A673 (cell line): ENCODE results near the gene FAM210A. TPM values are rescaled to one million over a fixed set of nuclear protein-coding genes. Genes with fewer than 3 reads are reported as not detected.

Experiments used
- BruUV-seq: library from RNA; stranded (reverse); fragments of 400-500 nt; replicated peaks from 2 replicates; lab custom pipeline; 2021; lab: Mats Ljungman, UMichigan
- CTCF ChIA-PET: fragments of 300-600 bp; sonication (Branson Sonifier 250); formaldehyde crosslinking; loops from one replicate; lab custom pipeline; 2022; ENCODE audit warnings: antibody characterized with exemption; lab: Charles Lee
- POLR2A ChIA-PET: fragments of 300-600 bp; sonication (Branson Sonifier 250); formaldehyde crosslinking; loops from one replicate; lab custom pipeline; 2022; ENCODE audit warnings: antibody characterized with exemption; ENCODE audit not compliant: low non-redundant PET; lab: Charles Lee
- DNase-seq: peaks from one replicate; pipeline ENCODE4 v3.0.0-alpha.2; 2015; ENCODE audit warnings: low spot score
- H3K27ac ChIP-seq: fragments of 200-600 bp; sonication (generic); 2 replicates; pipeline ENCODE4 v1.5.1; 2016; ENCODE audit warnings: mixed run types, low read depth, mild to moderate bottlenecking, mixed read lengths, antibody characterized with exemption, low read length; ENCODE audit not compliant: poor library complexity, severe bottlenecking
- H3K27me3 ChIP-seq: fragments of 200-600 bp; sonication (generic); replicated peaks from 2 replicates; pipeline ENCODE4 v1.6.1; 2017; ENCODE audit warnings: mixed run types, low read depth, mild to moderate bottlenecking, mixed read lengths, antibody characterized with exemption, low read length; ENCODE audit not compliant: insufficient read depth, poor library complexity
- H3K36me3 ChIP-seq: fragments of 200-600 bp; sonication (generic); 2 replicates; pipeline ENCODE4 v1.6.1; 2016; ENCODE audit warnings: mixed run types, mild to moderate bottlenecking, mixed read lengths, antibody characterized with exemption, low read length; ENCODE audit not compliant: insufficient read depth, poor library complexity, severe bottlenecking
- H3K4me1 ChIP-seq: fragments of 200-600 bp; sonication (generic); 2 replicates; pipeline ENCODE4 v1.6.1; 2017; ENCODE audit warnings: mixed run types, mild to moderate bottlenecking, mixed read lengths, antibody characterized with exemption, low read length; ENCODE audit not compliant: insufficient read depth, poor library complexity, severe bottlenecking
- H3K4me3 ChIP-seq: fragments of 200-600 bp; sonication (generic); 2 replicates; pipeline ENCODE4 v1.5.1; 2016; ENCODE audit warnings: low read depth, mixed run types, mild to moderate bottlenecking, mixed read lengths, low read length; ENCODE audit not compliant: poor library complexity, severe bottlenecking
- H3K9me3 ChIP-seq: fragments of 200-600 bp; sonication (generic); 2 replicates; pipeline ENCODE4 v1.6.1; 2016; ENCODE audit warnings: mixed run types, low read depth, mild to moderate bottlenecking, mixed read lengths, antibody characterized with exemption, low read length; ENCODE audit not compliant: poor library complexity, severe bottlenecking
- EZH2 ChIP-seq: fragments of 200-600 bp; sonication (generic); IDR thresholded peaks from 2 replicates; pipeline ENCODE4 v1.6.1; 2017; ENCODE audit warnings: borderline replicate concordance, low read depth, mild to moderate bottlenecking, mixed read lengths, antibody characterized with exemption, low read length; ENCODE audit not compliant: poor library complexity, severe bottlenecking
- intact Hi-C: fragments of 100-400 bp; cut with micrococcal nuclease; formaldehyde crosslinking; loops from one replicate; pipeline ENCODE4 v1.10.0; 2022; ENCODE audit not compliant: unreplicated experiment
- total RNA-seq: library from RNA; stranded (reverse); gene quantifications from 2 replicates; pipeline ENCODE4 v1.2.3, GENCODE V29; 2021
- TF ChIP-seq, protein P1 (sequence below): fragments of 300-800, 200-600 bp; sonication (generic); conservative IDR thresholded peaks from 2 replicates; pipeline ENCODE4 v1.5.1; 2017; ENCODE audit warnings: low read depth, mild to moderate bottlenecking, antibody characterized with exemption, low read length, moderate library complexity, mixed read lengths

Gene FAM210A
- total RNA-seq, 1 experiment from 2014 or later: 18.6 TPM

DNA sequence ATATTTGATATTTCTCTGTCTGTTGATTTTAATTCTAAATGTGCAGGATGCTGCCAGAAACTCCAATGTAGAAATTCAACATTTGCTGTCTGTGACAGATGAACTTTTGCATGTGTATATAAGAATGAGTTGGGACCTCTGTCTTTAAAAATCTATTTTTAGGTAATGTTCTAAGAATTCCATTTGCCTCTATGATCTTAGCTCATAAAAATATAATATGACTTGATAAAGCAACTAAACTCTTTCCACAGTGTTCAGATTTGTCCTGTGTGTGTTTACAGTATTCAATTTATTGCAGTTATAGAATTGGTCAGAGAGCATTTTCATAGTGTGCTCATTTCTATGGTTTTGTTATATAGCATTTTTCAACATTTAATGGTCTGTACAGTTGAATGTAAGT lies 33.7 kb upstream of the FAM210A start:
- peaks cover 5% of the 10 kb centered on the region for H3K36me3 ChIP-seq
- no peaks in the 10 kb centered on the region for H3K27me3 ChIP-seq
- H3K9me3 ChIP-seq: no peaks in the 10 kb centered on the region
- ChIA-PET POLR2A (no interaction called here), CTCF (no interaction called here)
- TF ChIP-seq EZH2: no peak
- TF ChIP-seq, protein P1, sequence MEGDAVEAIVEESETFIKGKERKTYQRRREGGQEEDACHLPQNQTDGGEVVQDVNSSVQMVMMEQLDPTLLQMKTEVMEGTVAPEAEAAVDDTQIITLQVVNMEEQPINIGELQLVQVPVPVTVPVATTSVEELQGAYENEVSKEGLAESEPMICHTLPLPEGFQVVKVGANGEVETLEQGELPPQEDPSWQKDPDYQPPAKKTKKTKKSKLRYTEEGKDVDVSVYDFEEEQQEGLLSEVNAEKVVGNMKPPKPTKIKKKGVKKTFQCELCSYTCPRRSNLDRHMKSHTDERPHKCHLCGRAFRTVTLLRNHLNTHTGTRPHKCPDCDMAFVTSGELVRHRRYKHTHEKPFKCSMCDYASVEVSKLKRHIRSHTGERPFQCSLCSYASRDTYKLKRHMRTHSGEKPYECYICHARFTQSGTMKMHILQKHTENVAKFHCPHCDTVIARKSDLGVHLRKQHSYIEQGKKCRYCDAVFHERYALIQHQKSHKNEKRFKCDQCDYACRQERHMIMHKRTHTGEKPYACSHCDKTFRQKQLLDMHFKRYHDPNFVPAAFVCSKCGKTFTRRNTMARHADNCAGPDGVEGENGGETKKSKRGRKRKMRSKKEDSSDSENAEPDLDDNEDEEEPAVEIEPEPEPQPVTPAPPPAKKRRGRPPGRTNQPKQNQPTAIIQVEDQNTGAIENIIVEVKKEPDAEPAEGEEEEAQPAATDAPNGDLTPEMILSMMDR: no peak
- intact Hi-C loops: no loop called here
- H3K27ac ChIP-seq: no peak overlapping the region
- no TSS peak for BruUV-seq
- no peak for DNase-seq
- no peak overlapping the region for H3K4me3 ChIP-seq
- no peaks in the 10 kb centered on the region for H3K4me1 ChIP-seq

DNA sequence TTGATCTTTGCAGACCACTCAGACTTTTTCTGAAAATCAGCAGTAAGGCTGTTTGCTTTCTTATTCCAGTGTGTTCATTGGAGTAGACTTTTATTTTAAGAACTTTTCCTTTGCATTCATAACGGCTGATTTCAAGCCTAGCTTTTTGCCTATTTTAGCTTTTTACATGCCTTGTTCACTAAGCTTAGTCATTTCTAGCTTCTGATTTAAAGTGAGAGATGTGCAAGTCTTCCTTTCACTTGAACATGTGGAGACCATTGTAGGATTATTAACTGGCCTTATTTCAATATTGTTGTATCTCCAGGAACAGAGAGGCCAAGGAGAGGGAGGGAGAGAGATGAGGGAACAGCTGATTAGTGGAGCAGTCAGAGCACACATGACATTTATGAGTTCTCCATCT lies 32.3 kb upstream of the FAM210A start:
- CTCF ChIA-PET: no interaction called here
- intact Hi-C loops: no loop called here
- no TSS peak for BruUV-seq
- Histone ChIP-seq H3K27ac (no peak overlapping the region), H3K9me3 (no peaks in the 10 kb centered on the region), H3K36me3 (peaks cover 13% of the 10 kb centered on the region), H3K4me3 (no peak overlapping the region), H3K4me1 (no peaks in the 10 kb centered on the region), H3K27me3 (no peaks in the 10 kb centered on the region)
- POLR2A ChIA-PET: no interaction called here
- TF ChIP-seq, protein P1: no peak
- TF ChIP-seq EZH2: no peak
- no peak for DNase-seq

DNA sequence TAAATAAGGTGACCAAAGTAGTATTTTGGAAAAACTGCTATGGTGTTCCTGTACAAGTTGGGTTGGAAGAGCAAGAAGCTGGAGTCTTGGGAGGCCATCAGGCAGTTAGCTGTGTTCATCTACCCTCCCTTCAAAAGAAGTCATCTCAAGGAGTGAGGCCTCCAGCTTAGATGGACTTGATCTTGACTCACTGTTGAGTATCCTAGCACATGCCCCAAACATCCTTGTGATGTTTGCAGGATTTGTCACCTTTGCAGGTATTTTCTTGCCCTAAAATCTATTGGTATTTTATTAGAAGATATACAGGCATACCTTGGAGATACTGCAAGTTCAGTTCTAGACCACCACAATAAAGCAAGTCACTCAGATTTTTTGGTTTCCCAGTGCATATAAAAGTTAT lies 30.3 kb upstream of the FAM210A start:
- Histone ChIP-seq H3K4me3 (no peak overlapping the region), H3K27me3 (no peaks in the 10 kb centered on the region), H3K36me3 (peaks cover 22% of the 10 kb centered on the region), H3K9me3 (no peaks in the 10 kb centered on the region), H3K27ac (no peak overlapping the region), H3K4me1 (no peaks in the 10 kb centered on the region)
- CTCF ChIA-PET: no interaction called here
- POLR2A ChIA-PET: no interaction called here
- BruUV-seq: no TSS peak
- DNase-seq: no peak
- intact Hi-C loops: no loop called here
- no peak for TF ChIP-seq EZH2
- TF ChIP-seq, protein P1: no peak
